OCI-LY3 (cell line): ENCODE measurements around the gene TRIM44.
A peak's percentile ranks its signal among the peaks of the same experiment; 100 is the strongest.

ENCODE experiments used
- H2AFZ ChIP-seq: fragments of 200-600, 300-600 bp; shearing (Covaris generic); 2 replicates; pipeline ENCODE4 v1.6.0; 2014; ENCODE audit warnings: antibody characterized with exemption, low read depth, low read length
- H3K27ac ChIP-seq: fragments of 200-600, 300-600 bp; sonication (generic); 2 replicates; pipeline ENCODE4 v1.5.1; 2014; ENCODE audit warnings: mild to moderate bottlenecking, low read length, moderate library complexity, mixed read lengths
- H3K27me3 ChIP-seq: fragments of 200-600, 300-600 bp; sonication (generic); 2 replicates; pipeline ENCODE4 v1.6.1; 2014; ENCODE audit warnings: low read depth, low read length, mixed read lengths
- H3K36me3 ChIP-seq: fragments of 200-600, 300-600 bp; sonication (generic); replicated peaks from 2 replicates; pipeline ENCODE3; 2014; ENCODE audit warnings: low read depth, low read length, mixed read lengths
- H3K4me1 ChIP-seq: fragments of 300-600, 200-600 bp; sonication (generic); 2 replicates; pipeline ENCODE4 v1.6.1; 2014; ENCODE audit warnings: low read length, mixed read lengths
- H3K4me2 ChIP-seq: fragments of 200-600, 300-600 bp; sonication (generic); 2 replicates; pipeline ENCODE4 v1.6.1; 2014; ENCODE audit warnings: low read length, mixed read lengths
- H3K4me3 ChIP-seq: fragments of 300-600, 200-600 bp; sonication (generic); 2 replicates; pipeline ENCODE4 v1.5.1; 2014; ENCODE audit warnings: antibody characterized with exemption, mild to moderate bottlenecking, low read length, moderate library complexity
- H3K79me2 ChIP-seq: fragments of 300-600, 200-600 bp; shearing (Covaris generic); 2 replicates; pipeline ENCODE4 v1.6.1; 2014; ENCODE audit warnings: mild to moderate bottlenecking, low read length, mixed read lengths
- H3K9ac ChIP-seq: fragments of 300-600, 200-600 bp; shearing (Covaris generic); 2 replicates; pipeline ENCODE4 v1.6.0; 2014; ENCODE audit warnings: mild to moderate bottlenecking, low read length, moderate library complexity
- H3K9me3 ChIP-seq: fragments of 200-600, 300-600 bp; shearing (Covaris generic); 2 replicates; pipeline ENCODE4 v1.6.1; 2014; ENCODE audit warnings: low read length, mixed read lengths; ENCODE audit not compliant: insufficient read depth
- H4K20me1 ChIP-seq: fragments of 200-600, 300-600 bp; sonication (generic); 2 replicates; pipeline ENCODE4 v1.6.1; 2016; ENCODE audit warnings: low read length, mixed read lengths; ENCODE audit not compliant: insufficient read depth
- EZH2phosphoT487 ChIP-seq: fragments of 200-600 bp; shearing (Covaris generic); IDR thresholded peaks from 2 replicates; pipeline ENCODE4 v1.6.1; 2018; ENCODE audit warnings: antibody characterized with exemption, mixed run types, low read depth
- TF ChIP-seq, protein P1 (sequence below): fragments of 200-600, 300-600 bp; sonication (generic); IDR thresholded peaks from 2 replicates; pipeline ENCODE4 v1.5.1; 2014; ENCODE audit warnings: antibody characterized with exemption, low read length, low read depth

TRIM44 gene

DNA sequence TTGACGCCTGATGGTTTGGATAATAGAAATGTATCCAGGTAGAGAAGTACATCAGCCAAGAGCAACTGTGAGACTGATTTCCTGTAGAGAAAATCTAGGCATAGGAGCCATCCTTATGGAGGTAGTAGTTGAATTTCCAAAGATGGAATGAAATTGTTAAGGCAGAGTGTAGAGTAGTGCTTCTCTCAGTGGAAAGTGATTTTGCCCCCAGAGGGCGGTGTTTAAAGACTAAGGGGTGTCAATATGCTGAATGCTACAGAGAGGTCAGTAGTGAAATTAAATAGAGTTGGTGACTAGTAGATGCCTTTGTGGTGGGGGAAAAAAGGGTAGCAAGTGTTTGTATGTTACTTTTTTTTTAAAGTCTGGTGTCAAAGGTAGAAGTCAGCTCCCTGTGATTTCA, 54.5 kb downstream of the TRIM44 start:
- no peak overlapping the region for H2AFZ ChIP-seq
- H4K20me1 ChIP-seq, result peaks cover 20% of the 10 kb centered on the region
- H3K4me2 ChIP-seq, result no peak overlapping the region
- H3K4me1 ChIP-seq, result peaks cover 21% of the 10 kb centered on the region
- H3K4me3 ChIP-seq, result no peak overlapping the region
- peaks cover 25% of the 10 kb centered on the region for H3K79me2 ChIP-seq
- TF ChIP-seq EZH2phosphoT487, result no peak
- TF ChIP-seq, protein P1, sequence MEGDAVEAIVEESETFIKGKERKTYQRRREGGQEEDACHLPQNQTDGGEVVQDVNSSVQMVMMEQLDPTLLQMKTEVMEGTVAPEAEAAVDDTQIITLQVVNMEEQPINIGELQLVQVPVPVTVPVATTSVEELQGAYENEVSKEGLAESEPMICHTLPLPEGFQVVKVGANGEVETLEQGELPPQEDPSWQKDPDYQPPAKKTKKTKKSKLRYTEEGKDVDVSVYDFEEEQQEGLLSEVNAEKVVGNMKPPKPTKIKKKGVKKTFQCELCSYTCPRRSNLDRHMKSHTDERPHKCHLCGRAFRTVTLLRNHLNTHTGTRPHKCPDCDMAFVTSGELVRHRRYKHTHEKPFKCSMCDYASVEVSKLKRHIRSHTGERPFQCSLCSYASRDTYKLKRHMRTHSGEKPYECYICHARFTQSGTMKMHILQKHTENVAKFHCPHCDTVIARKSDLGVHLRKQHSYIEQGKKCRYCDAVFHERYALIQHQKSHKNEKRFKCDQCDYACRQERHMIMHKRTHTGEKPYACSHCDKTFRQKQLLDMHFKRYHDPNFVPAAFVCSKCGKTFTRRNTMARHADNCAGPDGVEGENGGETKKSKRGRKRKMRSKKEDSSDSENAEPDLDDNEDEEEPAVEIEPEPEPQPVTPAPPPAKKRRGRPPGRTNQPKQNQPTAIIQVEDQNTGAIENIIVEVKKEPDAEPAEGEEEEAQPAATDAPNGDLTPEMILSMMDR, result peak; percentile 34
- H3K27ac ChIP-seq, result no peak overlapping the region
- H3K9me3 ChIP-seq, result peaks cover 7% of the 10 kb centered on the region; the same call in 1 of the 2 replicates
- H3K9ac ChIP-seq, result no peak overlapping the region
- peaks cover 19% of the 10 kb centered on the region for H3K36me3 ChIP-seq
- no peaks in the 10 kb centered on the region for H3K27me3 ChIP-seq

DNA sequence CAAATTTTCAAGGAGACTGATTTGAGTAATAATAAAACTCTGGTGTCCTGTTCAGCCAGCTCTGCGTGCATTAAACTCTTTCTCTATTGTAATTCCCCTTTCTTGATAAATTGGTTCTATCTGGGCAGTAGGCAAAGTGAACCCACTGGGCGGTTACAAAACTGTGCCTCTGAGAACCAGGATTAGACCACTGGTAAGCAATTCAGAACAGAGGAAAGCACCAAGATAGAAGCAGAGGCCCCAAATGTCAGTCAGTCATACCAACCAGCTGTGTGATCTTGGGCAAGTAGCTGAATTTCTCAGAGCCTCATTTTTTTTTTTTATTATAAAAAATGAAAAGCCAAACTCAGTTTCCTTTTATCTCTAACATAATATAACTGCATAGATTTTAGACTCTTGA, 54.9 kb downstream of the TRIM44 start:
- Histone ChIP-seq H2AFZ (no peak overlapping the region), H3K4me2 (no peak overlapping the region), H3K4me3 (no peak overlapping the region), H3K4me1 (peaks cover 26% of the 10 kb centered on the region), H3K9ac (no peak overlapping the region), H3K9me3 (peaks cover 7% of the 10 kb centered on the region; the same call in 1 of the 2 replicates), H4K20me1 (peaks cover 21% of the 10 kb centered on the region), H3K27me3 (no peaks in the 10 kb centered on the region), H3K36me3 (peaks cover 19% of the 10 kb centered on the region), H3K27ac (no peak overlapping the region), H3K79me2 (peaks cover 29% of the 10 kb centered on the region)
- no peak for TF ChIP-seq EZH2phosphoT487
- TF ChIP-seq, protein P1, result no peak

DNA sequence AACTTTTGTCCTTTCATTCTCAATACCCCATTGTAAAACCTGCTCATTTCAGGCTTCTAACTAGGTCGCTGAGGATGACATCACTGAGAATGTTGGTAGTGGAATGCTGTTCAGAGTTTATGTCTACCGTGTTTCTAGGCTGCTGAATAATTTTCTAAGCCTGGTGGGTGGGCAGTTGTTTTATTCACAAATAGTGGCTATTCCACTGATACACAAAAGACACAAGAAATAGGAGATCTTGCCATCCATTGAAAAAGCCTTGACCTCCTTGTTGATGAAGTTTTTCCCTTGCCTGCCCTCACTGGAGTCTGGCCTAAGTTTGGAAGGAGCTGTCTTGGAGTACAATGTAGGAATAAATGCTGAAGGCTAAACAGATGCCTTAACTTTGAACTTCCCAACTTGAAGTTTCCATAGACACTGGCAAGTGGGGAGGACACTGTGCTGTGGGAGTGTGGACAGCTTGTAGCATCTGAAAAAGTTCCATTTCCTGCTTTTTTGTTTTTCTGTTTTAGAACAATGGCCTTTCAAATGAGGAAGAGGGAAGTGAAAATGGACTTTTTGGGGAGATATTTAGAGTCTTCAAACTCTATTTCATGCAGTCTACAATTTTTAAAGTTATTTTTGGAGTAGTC, 59.2 kb downstream of the TRIM44 start:
- no peaks in the 10 kb centered on the region for H3K27me3 ChIP-seq
- peaks cover 33% of the 10 kb centered on the region for H4K20me1 ChIP-seq
- peaks cover 14% of the 10 kb centered on the region for H3K4me1 ChIP-seq
- no peak overlapping the region for H2AFZ ChIP-seq
- no peak overlapping the region for H3K9ac ChIP-seq
- H3K4me3 ChIP-seq, result no peak overlapping the region
- no peaks in the 10 kb centered on the region for H3K9me3 ChIP-seq
- H3K79me2 ChIP-seq, result peaks cover 23% of the 10 kb centered on the region
- no peak for TF ChIP-seq EZH2phosphoT487
- TF ChIP-seq, protein P1, result no peak
- no peak overlapping the region for H3K27ac ChIP-seq
- H3K36me3 ChIP-seq, result peaks cover 9% of the 10 kb centered on the region
- H3K4me2 ChIP-seq, result peak overlapping the region; percentile 39

DNA sequence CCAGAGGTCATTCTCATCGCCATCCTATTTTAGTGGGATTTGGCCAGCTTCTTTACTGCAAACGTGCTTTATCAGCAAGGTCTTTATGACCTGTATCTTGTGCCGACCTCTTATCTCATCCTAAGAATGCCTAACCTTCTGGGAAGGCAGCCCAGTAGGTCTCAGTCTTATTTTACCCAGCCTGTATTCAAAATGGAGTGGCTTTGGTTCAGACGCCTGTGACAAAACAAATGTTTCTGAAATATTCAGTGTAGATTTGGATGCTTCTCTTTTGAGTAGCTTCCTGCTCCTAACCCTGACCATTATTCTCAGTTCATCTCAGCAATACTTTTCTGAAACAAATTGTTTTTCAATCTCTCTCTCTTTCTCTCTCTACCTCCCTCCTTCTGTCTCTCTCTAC, 60.1 kb downstream of the TRIM44 start:
- no peaks in the 10 kb centered on the region for H3K27me3 ChIP-seq
- peaks cover 17% of the 10 kb centered on the region for H3K36me3 ChIP-seq
- H3K4me1 ChIP-seq, result peaks cover 14% of the 10 kb centered on the region
- peaks cover 23% of the 10 kb centered on the region for H3K79me2 ChIP-seq
- no peak overlapping the region for H2AFZ ChIP-seq
- no peak for TF ChIP-seq EZH2phosphoT487
- TF ChIP-seq, protein P1, result no peak
- H3K9me3 ChIP-seq, result no peaks in the 10 kb centered on the region
- H3K4me2 ChIP-seq, result no peak overlapping the region
- H3K4me3 ChIP-seq, result no peak overlapping the region
- H4K20me1 ChIP-seq, result peaks cover 28% of the 10 kb centered on the region
- no peak overlapping the region for H3K9ac ChIP-seq
- no peak overlapping the region for H3K27ac ChIP-seq
